GM23248 (cell line): ENCODE data around the gene STX4.

ENCODE experiments used
- EZH2 ChIP-seq: fragments of 200-600 bp; sonication (generic); IDR thresholded peaks from 2 replicates; pipeline ENCODE4 v1.6.1; 2018; ENCODE audit warnings: antibody characterized with exemption, mild to moderate bottlenecking; ENCODE audit not compliant: insufficient read depth, poor library complexity, severe bottlenecking
- EZH2phosphoT487 ChIP-seq: fragments of 200-600 bp; sonication (generic); IDR thresholded peaks from 2 replicates; pipeline ENCODE4 v1.6.1; 2018; ENCODE audit warnings: antibody characterized with exemption, moderate library complexity, mild to moderate bottlenecking, low read depth; ENCODE audit not compliant: insufficient read depth

- TF ChIP-seq EZH2 = no peak
- no peak for TF ChIP-seq EZH2phosphoT487
Observed at GRCh38 chr16:31002862-31003341, 30.5 kb upstream of the STX4 start.
